ENCODE data around the gene SLC30A10.

DNA sequence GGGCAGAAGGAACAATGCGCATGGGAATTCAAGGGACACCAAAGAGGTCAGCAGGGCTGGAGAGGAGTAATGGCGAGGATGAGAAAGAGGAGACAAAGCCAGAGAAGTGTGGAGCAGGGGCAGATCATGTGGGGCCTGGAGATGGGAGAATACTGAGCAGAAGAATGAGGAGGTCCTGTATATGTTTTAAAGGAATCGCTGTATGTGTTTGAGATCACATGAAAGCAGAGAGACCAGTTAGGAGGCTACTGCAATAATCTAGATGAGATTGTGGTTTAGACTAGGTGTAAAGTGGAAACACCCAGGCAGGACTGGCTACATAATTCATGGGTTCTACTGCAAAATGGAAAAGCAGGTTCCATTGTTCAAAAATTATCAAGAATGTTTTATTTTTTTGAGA, 33.3 kb upstream of the SLC30A10 start:
- TF ChIP-seq, protein P1, sequence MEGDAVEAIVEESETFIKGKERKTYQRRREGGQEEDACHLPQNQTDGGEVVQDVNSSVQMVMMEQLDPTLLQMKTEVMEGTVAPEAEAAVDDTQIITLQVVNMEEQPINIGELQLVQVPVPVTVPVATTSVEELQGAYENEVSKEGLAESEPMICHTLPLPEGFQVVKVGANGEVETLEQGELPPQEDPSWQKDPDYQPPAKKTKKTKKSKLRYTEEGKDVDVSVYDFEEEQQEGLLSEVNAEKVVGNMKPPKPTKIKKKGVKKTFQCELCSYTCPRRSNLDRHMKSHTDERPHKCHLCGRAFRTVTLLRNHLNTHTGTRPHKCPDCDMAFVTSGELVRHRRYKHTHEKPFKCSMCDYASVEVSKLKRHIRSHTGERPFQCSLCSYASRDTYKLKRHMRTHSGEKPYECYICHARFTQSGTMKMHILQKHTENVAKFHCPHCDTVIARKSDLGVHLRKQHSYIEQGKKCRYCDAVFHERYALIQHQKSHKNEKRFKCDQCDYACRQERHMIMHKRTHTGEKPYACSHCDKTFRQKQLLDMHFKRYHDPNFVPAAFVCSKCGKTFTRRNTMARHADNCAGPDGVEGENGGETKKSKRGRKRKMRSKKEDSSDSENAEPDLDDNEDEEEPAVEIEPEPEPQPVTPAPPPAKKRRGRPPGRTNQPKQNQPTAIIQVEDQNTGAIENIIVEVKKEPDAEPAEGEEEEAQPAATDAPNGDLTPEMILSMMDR (IDR thresholded peaks at IDR 0.05; ENCODE audit: low read depth, low read length), result no peak
- no peak for TF ChIP-seq EZH2phosphoT487 (IDR thresholded peaks at IDR 0.05; ENCODE audit: low read depth)

All from OCI-LY3 (cell line).